HG03095 (cell line): ENCODE data around the gene GNAO1.

ENCODE experiments used
- ATAC-seq: cut with Tn5 transposase; IDR thresholded peaks from one replicate; pipeline ENCODE4 v1.9.1; 2021; ENCODE audit warnings: moderate library complexity; ENCODE audit not compliant: unreplicated experiment

The GNAO1 gene

GRCh38 chr16:56191156-56191815 lies at the start of gene GNAO1:
TSS of gene GNAO1 (plus strand) at chr16:56191489. CDS start at chr16:56192236, 747 bp downstream.
- ATAC-seq: no peak

GRCh38 chr16:56143666-56144065 lies 47.6 kb upstream of the GNAO1 start:
- ATAC-seq: no peak

GRCh38 chr16:56145369-56145768 lies 45.9 kb upstream of the GNAO1 start:
- ATAC-seq: no peak

- ATAC-seq: no peak
Observed at GRCh38 chr16:56151621-56152020, 39.7 kb upstream of the GNAO1 start.

GRCh38 chr16:56161658-56162057 lies 29.6 kb upstream of the GNAO1 start:
- no peak for ATAC-seq

GRCh38 chr16:56163089-56163488 lies 28.2 kb upstream of the GNAO1 start:
- ATAC-seq: no peak

GRCh38 chr16:56163938-56164337 lies 27.4 kb upstream of the GNAO1 start:
- no peak for ATAC-seq

GRCh38 chr16:56164636-56165035 lies 26.7 kb upstream of the GNAO1 start:
- ATAC-seq: no peak

GRCh38 chr16:56174411-56174810 lies 16.9 kb upstream of the GNAO1 start:
- no peak for ATAC-seq

GRCh38 chr16:56181401-56181800 lies 9.9 kb upstream of the GNAO1 start:
- ATAC-seq: no peak

- ATAC-seq: no peak
Observed at GRCh38 chr16:56183266-56183665, 8.0 kb upstream of the GNAO1 start.

GRCh38 chr16:56190048-56190676 lies 1.1 kb upstream of the GNAO1 start:
- no peak for ATAC-seq

- no peak for ATAC-seq
Observed at GRCh38 chr16:56190677-56191155, 573 bp upstream of the GNAO1 start.

GRCh38 chr16:56191835-56192634 lies 746 bp downstream of the GNAO1 start:
- no peak for ATAC-seq

GRCh38 chr16:56192635-56192945 lies 1.3 kb downstream of the GNAO1 start:
- ATAC-seq: no peak

- no peak for ATAC-seq
Observed at GRCh38 chr16:56192986-56193945, 2.0 kb downstream of the GNAO1 start.

GRCh38 chr16:56193951-56194726 lies 2.9 kb downstream of the GNAO1 start:
- ATAC-seq: no peak

- no peak for ATAC-seq
Observed at GRCh38 chr16:56195151-56195550, 3.9 kb downstream of the GNAO1 start.

GRCh38 chr16:56196381-56196780 lies 5.1 kb downstream of the GNAO1 start:
- no peak for ATAC-seq
